Ishikawa (cell line): Measurements from ENCODE around the gene GDPD5.

Experiments
- CEBPB ChIP-seq: IDR thresholded peaks from 2 replicates; pipeline ENCODE4 v1.6.1; 2012
- CREB1 ChIP-seq: IDR thresholded peaks from 2 replicates; pipeline ENCODE4 v1.6.1; 2012; ENCODE audit warnings: low read depth
- EGR1 ChIP-seq: IDR thresholded peaks from 2 replicates; pipeline ENCODE4 v1.6.1; 2012
- EP300 ChIP-seq: IDR thresholded peaks from 2 replicates; pipeline ENCODE4 v1.6.1; 2012; ENCODE audit warnings: borderline replicate concordance
- FOXM1 ChIP-seq: IDR thresholded peaks from 2 replicates; pipeline ENCODE4 v1.6.1; 2012; ENCODE audit warnings: low read depth, borderline replicate concordance
- MAX ChIP-seq: IDR thresholded peaks from 2 replicates; pipeline ENCODE4 v1.6.1; 2012
- NFIC ChIP-seq: IDR thresholded peaks from 2 replicates; pipeline ENCODE4 v1.6.1; 2012
- RAD21 ChIP-seq: IDR thresholded peaks from 2 replicates; pipeline ENCODE4 v1.6.1; 2012; ENCODE audit warnings: low read depth
- REST ChIP-seq: IDR thresholded peaks from 2 replicates; pipeline ENCODE4 v1.6.1; 2012; ENCODE audit warnings: low read depth, mild to moderate bottlenecking
- TAF1 ChIP-seq: IDR thresholded peaks from 2 replicates; pipeline ENCODE4 v1.6.1; 2012; ENCODE audit warnings: low read depth, mild to moderate bottlenecking
- TCF12 ChIP-seq: IDR thresholded peaks from 2 replicates; pipeline ENCODE4 v1.6.1; 2012; ENCODE audit warnings: low read depth
- TEAD4 ChIP-seq: IDR thresholded peaks from 2 replicates; pipeline ENCODE4 v1.6.1; 2012
- YY1 ChIP-seq: IDR thresholded peaks from 2 replicates; pipeline ENCODE4 v1.6.1; 2012; ENCODE audit warnings: low read depth
- ZBTB7A ChIP-seq: IDR thresholded peaks from 2 replicates; pipeline ENCODE4 v1.6.1; 2012; ENCODE audit warnings: low read depth
- TF ChIP-seq, protein P1 (sequence below): IDR thresholded peaks from 2 replicates; pipeline ENCODE4 v1.6.1; 2012

The GDPD5 gene

DNA sequence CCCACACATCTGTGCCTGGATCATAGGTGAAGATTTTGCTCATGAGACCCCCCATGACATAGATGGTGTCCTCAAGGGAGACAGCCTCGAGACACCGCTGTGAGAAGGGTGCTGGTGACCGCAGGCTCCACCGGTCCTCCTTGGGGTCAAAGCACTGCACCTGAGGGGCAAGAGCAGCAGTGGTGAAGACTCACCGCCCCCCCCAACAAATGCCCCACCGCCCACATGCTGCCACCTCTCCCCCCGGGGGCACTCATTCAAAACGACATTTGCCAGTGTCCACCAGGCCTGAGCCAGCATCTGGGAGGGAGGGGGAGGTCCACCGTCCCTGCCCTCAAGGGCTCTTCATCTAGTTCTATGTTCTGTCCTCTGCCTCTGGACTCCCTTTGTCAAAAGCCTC is 102.0 kb downstream of the GDPD5 start:
- TF ChIP-seq MAX (no peak), TCF12 (no peak), REST (no peak), EP300 (no peak)

GRCh38 chr11:75422248-75423231 is 103.2 kb downstream of the GDPD5 start:
- TF ChIP-seq CEBPB: no peak
- TF ChIP-seq TEAD4: no peak
- TF ChIP-seq, protein P1, sequence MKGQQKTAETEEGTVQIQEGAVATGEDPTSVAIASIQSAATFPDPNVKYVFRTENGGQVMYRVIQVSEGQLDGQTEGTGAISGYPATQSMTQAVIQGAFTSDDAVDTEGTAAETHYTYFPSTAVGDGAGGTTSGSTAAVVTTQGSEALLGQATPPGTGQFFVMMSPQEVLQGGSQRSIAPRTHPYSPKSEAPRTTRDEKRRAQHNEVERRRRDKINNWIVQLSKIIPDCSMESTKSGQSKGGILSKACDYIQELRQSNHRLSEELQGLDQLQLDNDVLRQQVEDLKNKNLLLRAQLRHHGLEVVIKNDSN: no peak
- TF ChIP-seq REST: no peak
- TF ChIP-seq MAX: no peak
- TF ChIP-seq FOXM1: no peak
- no peak for TF ChIP-seq EGR1
- no peak for TF ChIP-seq CREB1
- no peak for TF ChIP-seq TAF1
- no peak for TF ChIP-seq RAD21
- no peak for TF ChIP-seq YY1
- no peak for TF ChIP-seq EP300
- no peak for TF ChIP-seq NFIC
- TF ChIP-seq TCF12: no peak

- TF ChIP-seq ZBTB7A (no peak), NFIC (no peak), TCF12 (no peak), TAF1 (no peak), MAX (no peak), EP300 (no peak), RAD21 (no peak), YY1 (no peak), REST (no peak), FOXM1 (no peak), TEAD4 (no peak), CEBPB (no peak), EGR1 (no peak), CREB1 (no peak)
- TF ChIP-seq, protein P1: no peak
These were observed 103.9 kb downstream of the GDPD5 start for GRCh38 chr11:75421902-75422247.

DNA sequence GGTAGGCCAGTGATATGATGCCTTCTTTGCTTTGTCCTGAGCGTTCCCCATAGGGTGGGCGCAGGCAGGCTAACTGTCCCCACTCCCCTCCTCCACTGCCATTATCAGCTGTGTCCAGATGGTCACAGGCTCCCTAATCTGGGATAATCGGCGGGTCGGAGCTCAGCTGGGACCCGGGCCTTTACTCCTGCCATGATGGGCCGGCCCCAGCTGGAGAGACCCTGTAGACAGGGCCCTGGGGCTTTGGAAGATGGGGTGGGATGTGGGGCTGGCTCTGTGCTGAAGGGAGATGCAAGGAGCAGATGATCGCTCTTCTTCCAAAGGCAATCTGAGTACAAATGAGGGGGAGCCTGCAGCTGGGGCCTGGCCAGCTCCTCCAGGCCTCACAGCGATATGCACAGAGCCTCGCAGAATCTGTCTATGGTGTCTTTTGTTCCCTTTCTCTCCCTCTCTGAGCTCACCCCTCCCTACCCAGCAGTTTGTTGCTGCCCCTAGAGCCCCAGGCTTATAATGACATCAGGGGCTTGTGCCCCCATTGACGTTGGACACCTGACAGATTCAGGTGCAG is 104.6 kb downstream of the GDPD5 start:
- TF ChIP-seq TCF12 (no peak), TAF1 (no peak), CEBPB (no peak), YY1 (no peak), NFIC (no peak), RAD21 (no peak)
- TF ChIP-seq, protein P1: no peak
